ENCODE results near the gene CELF1. TPM values are rescaled to one million over a fixed set of nuclear protein-coding genes. Genes with fewer than 3 reads are reported as not detected.

The CELF1 gene
- total and polyA plus RNA-seq, 2 of the 13 experiments (the other 11 are each of a cell fraction or from before 2014, with no cell fraction given), result 69.0 to 80.1 TPM

DNA sequence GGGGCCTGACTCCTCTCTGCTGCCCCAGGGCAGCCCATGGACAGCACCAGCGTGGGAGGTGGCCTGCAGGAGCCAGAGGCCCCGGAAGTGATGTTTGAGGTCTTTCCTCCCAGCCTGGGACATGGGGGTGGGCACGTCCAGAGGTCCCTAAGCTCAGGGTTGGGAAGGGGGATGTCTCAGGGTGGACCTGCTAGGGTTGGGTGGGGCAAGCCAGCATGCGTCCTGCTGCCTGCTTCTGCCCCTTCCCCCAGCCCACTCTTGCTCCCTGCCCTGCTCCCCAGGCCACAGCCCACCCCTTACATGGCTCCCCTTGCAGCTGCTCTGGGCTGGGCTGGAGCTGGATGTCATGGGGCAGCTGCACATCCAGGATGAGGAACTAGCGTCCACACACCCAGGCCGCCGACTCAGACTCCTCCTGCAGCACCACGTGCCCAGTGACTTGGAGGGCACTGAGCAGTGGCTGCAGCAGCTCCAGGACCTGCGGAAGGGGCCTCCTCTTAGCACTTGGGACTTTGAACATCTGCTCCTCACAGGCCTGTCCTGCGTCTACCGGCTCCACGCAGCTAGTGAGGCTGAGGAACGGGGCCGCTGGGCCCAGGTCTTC, 34.9 kb upstream of the CELF1 start (continued):
- no peak for TF ChIP-seq CHD4 (IDR thresholded peaks at IDR 0.05; ENCODE audit: borderline replicate concordance, low read length)
- TF ChIP-seq, protein P1, sequence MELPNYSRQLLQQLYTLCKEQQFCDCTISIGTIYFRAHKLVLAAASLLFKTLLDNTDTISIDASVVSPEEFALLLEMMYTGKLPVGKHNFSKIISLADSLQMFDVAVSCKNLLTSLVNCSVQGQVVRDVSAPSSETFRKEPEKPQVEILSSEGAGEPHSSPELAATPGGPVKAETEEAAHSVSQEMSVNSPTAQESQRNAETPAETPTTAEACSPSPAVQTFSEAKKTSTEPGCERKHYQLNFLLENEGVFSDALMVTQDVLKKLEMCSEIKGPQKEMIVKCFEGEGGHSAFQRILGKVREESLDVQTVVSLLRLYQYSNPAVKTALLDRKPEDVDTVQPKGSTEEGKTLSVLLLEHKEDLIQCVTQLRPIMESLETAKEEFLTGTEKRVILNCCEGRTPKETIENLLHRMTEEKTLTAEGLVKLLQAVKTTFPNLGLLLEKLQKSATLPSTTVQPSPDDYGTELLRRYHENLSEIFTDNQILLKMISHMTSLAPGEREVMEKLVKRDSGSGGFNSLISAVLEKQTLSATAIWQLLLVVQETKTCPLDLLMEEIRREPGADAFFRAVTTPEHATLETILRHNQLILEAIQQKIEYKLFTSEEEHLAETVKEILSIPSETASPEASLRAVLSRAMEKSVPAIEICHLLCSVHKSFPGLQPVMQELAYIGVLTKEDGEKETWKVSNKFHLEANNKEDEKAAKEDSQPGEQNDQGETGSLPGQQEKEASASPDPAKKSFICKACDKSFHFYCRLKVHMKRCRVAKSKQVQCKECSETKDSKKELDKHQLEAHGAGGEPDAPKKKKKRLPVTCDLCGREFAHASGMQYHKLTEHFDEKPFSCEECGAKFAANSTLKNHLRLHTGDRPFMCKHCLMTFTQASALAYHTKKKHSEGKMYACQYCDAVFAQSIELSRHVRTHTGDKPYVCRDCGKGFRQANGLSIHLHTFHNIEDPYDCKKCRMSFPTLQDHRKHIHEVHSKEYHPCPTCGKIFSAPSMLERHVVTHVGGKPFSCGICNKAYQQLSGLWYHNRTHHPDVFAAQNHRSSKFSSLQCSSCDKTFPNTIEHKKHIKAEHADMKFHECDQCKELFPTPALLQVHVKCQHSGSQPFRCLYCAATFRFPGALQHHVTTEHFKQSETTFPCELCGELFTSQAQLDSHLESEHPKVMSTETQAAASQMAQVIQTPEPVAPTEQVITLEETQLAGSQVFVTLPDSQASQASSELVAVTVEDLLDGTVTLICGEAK (IDR thresholded peaks at IDR 0.05), result no peak
- TF ChIP-seq, protein P1 (CRISPR knock-in tag; IDR thresholded peaks at IDR 0.05), result no peak
- TF ChIP-seq, protein P2, sequence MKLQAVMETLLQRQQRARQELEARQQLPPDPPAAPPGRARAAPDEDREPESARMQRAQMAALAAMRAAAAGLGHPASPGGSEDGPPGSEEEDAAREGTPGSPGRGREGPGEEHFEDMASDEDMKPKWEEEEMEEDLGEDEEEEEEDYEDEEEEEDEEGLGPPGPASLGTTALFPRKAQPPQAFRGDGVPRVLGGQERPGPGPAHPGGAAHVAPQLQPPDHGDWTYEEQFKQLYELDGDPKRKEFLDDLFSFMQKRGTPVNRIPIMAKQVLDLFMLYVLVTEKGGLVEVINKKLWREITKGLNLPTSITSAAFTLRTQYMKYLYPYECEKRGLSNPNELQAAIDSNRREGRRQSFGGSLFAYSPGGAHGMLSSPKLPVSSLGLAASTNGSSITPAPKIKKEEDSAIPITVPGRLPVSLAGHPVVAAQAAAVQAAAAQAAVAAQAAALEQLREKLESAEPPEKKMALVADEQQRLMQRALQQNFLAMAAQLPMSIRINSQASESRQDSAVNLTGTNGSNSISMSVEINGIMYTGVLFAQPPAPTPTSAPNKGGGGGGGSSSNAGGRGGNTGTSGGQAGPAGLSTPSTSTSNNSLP (IDR thresholded peaks at IDR 0.05; ENCODE audit: low read depth, low read length), result no peak
- no peak for TF ChIP-seq LCORL (IDR thresholded peaks at IDR 0.05)
- TF ChIP-seq LCORL (CRISPR knock-in tag; IDR thresholded peaks at IDR 0.05), result no peak
- no peak; the same call in 1 of the 2 replicates for TF ChIP-seq ETV5 (CRISPR knock-in tag; IDR thresholded peaks at IDR 0.05; ENCODE audit: borderline replicate concordance)
- TF ChIP-seq ZNF367 (CRISPR knock-in tag; IDR thresholded peaks at IDR 0.05; ENCODE audit: borderline replicate concordance), result no peak; the same call in 1 of the 2 replicates
- TF ChIP-seq ZNF224 (CRISPR knock-in tag; IDR thresholded peaks at IDR 0.05), result no peak
- no peak for TF ChIP-seq HHEX (CRISPR knock-in tag; IDR thresholded peaks at IDR 0.05)
- no peak for TF ChIP-seq U2AF1 (optimal IDR thresholded peaks at IDR 0.05; ENCODE audit: low read depth, low read length)
- no peak for TF ChIP-seq SIX4 (CRISPR knock-in tag; IDR thresholded peaks at IDR 0.05)
- TF ChIP-seq RBM39 (IDR thresholded peaks at IDR 0.05; ENCODE audit: low read depth, low read length, poor library complexity, severe bottlenecking), result no peak
- TF ChIP-seq ATRX (CRISPR knock-in tag; IDR thresholded peaks at IDR 0.05; ENCODE audit: borderline replicate concordance), result no peak
- TF ChIP-seq TARDBP (CRISPR knock-in tag; IDR thresholded peaks at IDR 0.05), result peak; percentile 64; the same call in 1 of the 2 replicates
- TF ChIP-seq ZNF326 (CRISPR knock-in tag; IDR thresholded peaks at IDR 0.05; ENCODE audit: borderline replicate concordance), result no peak
- TF ChIP-seq STAG1 (CRISPR knock-in tag; IDR thresholded peaks at IDR 0.05), result no peak
- TF ChIP-seq SMYD3 (CRISPR knock-in tag; IDR thresholded peaks at IDR 0.05), result no peak
